IMR-90 (cell line): ENCODE data around the gene MSANTD7. TPM values are rescaled to one million over a fixed set of nuclear protein-coding genes. Genes with fewer than 3 reads are reported as not detected.

Experiments
- ATAC-seq: fragments of 200-7000 bp; cut with Tn5 transposase; 2 replicates; pipeline ENCODE4 v1.9.1; 2020; ENCODE audit warnings: low read depth, mild to moderate bottlenecking, moderate library complexity
- BruUV-seq: library from RNA; stranded (reverse); fragments of 400-500 nt; replicated peaks from 2 replicates; lab custom pipeline; 2021; lab: Mats Ljungman, UMichigan
- CTCF ChIA-PET: fragments of 300-600 bp; formaldehyde crosslinking; extraction: SDS; loops from one replicate; lab custom pipeline; 2021; ENCODE audit warnings: antibody characterized with exemption; lab: Yijun Ruan, JAX
- POLR2A ChIA-PET: fragments of 300-600 bp; sonication (Branson Sonifier 250); formaldehyde crosslinking; loops from one replicate; lab custom pipeline; 2022; ENCODE audit warnings: antibody characterized with exemption; ENCODE audit not compliant: unreplicated experiment; lab: Charles Lee
- DNase-seq: peaks from one replicate; pipeline ENCODE4 v3.0.0; 2013
- H2AFZ ChIP-seq: replicated peaks from 2 replicates; pipeline ENCODE3; 2013; ENCODE audit warnings: low read length, mild to moderate bottlenecking; ENCODE audit not compliant: poor library complexity
- H2AK5ac ChIP-seq: 2 replicates; pipeline ENCODE4 v1.6.1; 2013; ENCODE audit warnings: low read depth, low read length, inconsistent platforms
- H2AK9ac ChIP-seq: replicated peaks from 2 replicates; pipeline ENCODE3; 2013; ENCODE audit warnings: mild to moderate bottlenecking, low read depth, low read length, moderate library complexity; ENCODE audit not compliant: poor library complexity
- H2BK120ac ChIP-seq: 2 replicates; pipeline ENCODE4 v1.6.1; 2013; ENCODE audit warnings: low read depth, low read length, inconsistent platforms
- H2BK15ac ChIP-seq: 3 replicates; pipeline ENCODE4 v1.6.1; 2013; ENCODE audit warnings: low read depth, low read length, inconsistent platforms
- H2BK20ac ChIP-seq: 2 replicates; pipeline ENCODE4 v1.6.1; 2013; ENCODE audit warnings: low read depth, mild to moderate bottlenecking, inconsistent platforms, low read length, moderate library complexity
- H2BK5ac ChIP-seq: 2 replicates; pipeline ENCODE4 v1.6.1; 2013; ENCODE audit warnings: mild to moderate bottlenecking, low read depth, low read length, inconsistent platforms; ENCODE audit not compliant: poor library complexity, severe bottlenecking
- H3K14ac ChIP-seq: replicated peaks from 2 replicates; pipeline ENCODE4 v1.6.1; 2013; ENCODE audit warnings: low read depth, low read length, inconsistent platforms
- H3K18ac ChIP-seq: 2 replicates; pipeline ENCODE4 v1.6.1; 2013; ENCODE audit warnings: low read depth, low read length, control low read depth
- H3K23ac ChIP-seq: 2 replicates; pipeline ENCODE4 v1.6.1; 2013; ENCODE audit warnings: low read depth, low read length, inconsistent platforms
- H3K27ac ChIP-seq: 2 replicates; pipeline ENCODE4 v1.5.1; 2013; ENCODE audit warnings: mild to moderate bottlenecking, control low read depth, low read length; ENCODE audit not compliant: insufficient read depth
- H3K27me3 ChIP-seq: 2 replicates; pipeline ENCODE4 v1.6.1; 2013; ENCODE audit warnings: low read length; ENCODE audit not compliant: control insufficient read depth, insufficient read depth
- H3K36me3 ChIP-seq: 2 replicates; pipeline ENCODE4 v1.6.1; 2013; ENCODE audit warnings: low read length, mixed read lengths; ENCODE audit not compliant: control insufficient read depth, insufficient read depth
- H3K4ac ChIP-seq: 2 replicates; pipeline ENCODE4 v1.6.1; 2013; ENCODE audit warnings: low read depth, low read length, inconsistent platforms
- H3K4me1 ChIP-seq: 2 replicates; pipeline ENCODE4 v1.6.1; 2013; ENCODE audit warnings: low read length, mixed read lengths; ENCODE audit not compliant: control insufficient read depth, insufficient read depth
- H3K4me2 ChIP-seq: 2 replicates; pipeline ENCODE4 v1.6.1; 2013; ENCODE audit warnings: low read depth, mild to moderate bottlenecking, control low read depth, low read length, moderate library complexity
- H3K4me3 ChIP-seq: 2 replicates; pipeline ENCODE4 v1.5.1; 2013; ENCODE audit warnings: low read depth, mild to moderate bottlenecking, control low read depth, low read length, moderate library complexity; ENCODE audit not compliant: insufficient read depth
- H3K56ac ChIP-seq: 2 replicates; pipeline ENCODE4 v1.6.1; 2013; ENCODE audit warnings: low read length, inconsistent platforms; ENCODE audit not compliant: insufficient read depth; ENCODE audit errors: extremely low read depth
- H3K79me1 ChIP-seq, 2 experiments: 2 replicates each; pipeline ENCODE4 v1.6.1; 2013; ENCODE audit warnings: low read length in 2 of 2, inconsistent platforms in 1 of 2, low read depth in 1 of 2
- H3K9ac ChIP-seq: 2 replicates; pipeline ENCODE4 v1.6.1; 2013; ENCODE audit warnings: low read depth, low read length, control low read depth
- H3K9me1 ChIP-seq: 2 replicates; pipeline ENCODE4 v1.6.1; 2013; ENCODE audit warnings: low read length, inconsistent platforms; ENCODE audit not compliant: insufficient read depth
- H3K9me3 ChIP-seq: 2 replicates; pipeline ENCODE4 v1.6.1; 2013; ENCODE audit warnings: low read length; ENCODE audit not compliant: control insufficient read depth, insufficient read depth
- H4K20me1 ChIP-seq: 2 replicates; pipeline ENCODE4 v1.6.1; 2013; ENCODE audit warnings: low read length, inconsistent platforms; ENCODE audit not compliant: insufficient read depth
- H4K5ac ChIP-seq: 2 replicates; pipeline ENCODE4 v1.6.1; 2013; ENCODE audit warnings: mild to moderate bottlenecking, low read depth, low read length, control low read depth
- H4K8ac ChIP-seq, 2 experiments: 2 replicates each; pipeline ENCODE4 v1.6.1; 2013; ENCODE audit warnings: low read depth in 2 of 2, low read length in 2 of 2, control low read depth in 1 of 2, inconsistent platforms in 1 of 2
- H4K91ac ChIP-seq: 2 replicates; pipeline ENCODE4 v1.6.1; 2013; ENCODE audit warnings: low read depth, low read length, inconsistent platforms; ENCODE audit not compliant: insufficient read depth
- BHLHE40 ChIP-seq: fragments of 150-350 bp; IDR thresholded peaks from 2 replicates; pipeline ENCODE4 v1.6.1; 2016; ENCODE audit warnings: mild to moderate bottlenecking, low read depth, low read length
- CEBPB ChIP-seq: IDR thresholded peaks from 2 replicates; pipeline ENCODE4 v1.6.1; 2012; ENCODE audit warnings: low read depth, low read length, improper control_type of control experiment
- CHD1 ChIP-seq: IDR thresholded peaks from 2 replicates; pipeline ENCODE4 v1.6.1; 2012; ENCODE audit warnings: low read depth, low read length, improper control_type of control experiment
- FOS ChIP-seq: fragments of 150-350 bp; IDR thresholded peaks from 2 replicates; pipeline ENCODE4 v1.6.1; 2016; ENCODE audit warnings: low read depth, low read length
- MAFK ChIP-seq: IDR thresholded peaks from 2 replicates; pipeline ENCODE4 v1.6.1; 2012; ENCODE audit warnings: low read depth, low read length, improper control_type of control experiment
- MAZ ChIP-seq: IDR thresholded peaks from 2 replicates; pipeline ENCODE4 v1.6.1; 2012; ENCODE audit warnings: low read depth, mild to moderate bottlenecking, low read length, improper control_type of control experiment, moderate library complexity, borderline replicate concordance
- MXI1 ChIP-seq: IDR thresholded peaks from 2 replicates; pipeline ENCODE4 v1.6.1; 2012; ENCODE audit warnings: low read depth, mild to moderate bottlenecking, low read length, moderate library complexity, borderline replicate concordance
- NFE2L2 ChIP-seq: fragments of 150-350 bp; IDR thresholded peaks from 2 replicates; pipeline ENCODE4 v1.6.1; 2016; ENCODE audit warnings: low read depth, mild to moderate bottlenecking, low read length
- POLR2A ChIP-seq: IDR thresholded peaks from 2 replicates; pipeline ENCODE4 v1.6.1; 2012; ENCODE audit warnings: mild to moderate bottlenecking, low read depth, low read length
- RAD21 ChIP-seq: IDR thresholded peaks from 2 replicates; pipeline ENCODE4 v1.6.1; 2012; ENCODE audit warnings: low read length, improper control_type of control experiment
- RCOR1 ChIP-seq: IDR thresholded peaks from 2 replicates; pipeline ENCODE4 v1.6.1; 2012; ENCODE audit warnings: mild to moderate bottlenecking, low read length, improper control_type of control experiment; ENCODE audit not compliant: insufficient replicate concordance
- RFX5 ChIP-seq: IDR thresholded peaks from 2 replicates; pipeline ENCODE4 v1.8.0; 2012; ENCODE audit warnings: low read depth, mild to moderate bottlenecking, low read length, moderate library complexity
- SMC3 ChIP-seq: fragments of 150-350 bp; IDR thresholded peaks from 2 replicates; pipeline ENCODE4 v1.6.1; 2016; ENCODE audit warnings: low read depth, mild to moderate bottlenecking, antibody characterized with exemption, low read length, moderate library complexity
- USF2 ChIP-seq: fragments of 150-350 bp; IDR thresholded peaks from 2 replicates; pipeline ENCODE4 v1.6.1; 2017; ENCODE audit warnings: mild to moderate bottlenecking, antibody characterized with exemption, low read length, low read depth
- WGBS, 2 experiments: methylation state at CpG; one replicate each; pipeline versions ENCODE4 v1.1.5 to v1.1.7; 2013; ENCODE audit warnings: missing lambda C conversion rate in 2 of 2; ENCODE audit not compliant: insufficient read length in 1 of 2; ENCODE audit errors: extremely low coverage in 2 of 2; 5-methylcytosine and 5-hydroxymethylcytosine counted together
- dilution Hi-C: fragments of 300-500 bp; cut with HindIII; formaldehyde crosslinking; loops from one replicate; pipeline ENCODE4 v1.14.3; 2018; ENCODE audit warnings: low sequenced_read_pairs; ENCODE audit not compliant: unreplicated experiment
- in situ Hi-C: fragments of 300-500 bp; cut with MboI; formaldehyde crosslinking; loops from 3 replicates; pipeline ENCODE4 v1.14.3; 2019; ENCODE audit warnings: low sequenced_read_pairs, inconsistent platforms, mixed read lengths
- intact Hi-C: fragments of 100-400 bp; cut with micrococcal nuclease; formaldehyde crosslinking; loops from 2 replicates; pipeline ENCODE4 v1.10.0; 2022
- polyA plus RNA-seq, 3 experiments: library from polyadenylated mRNA; depleted of rRNA; stranded (reverse); fragments of >200 nt; gene quantifications; 2 replicates each; pipeline ENCODE4 v1.2.3, GENCODE V29; 2012; ENCODE audit warnings: low replicate concordance in 1 of 3
- total RNA-seq: library from RNA; depleted of rRNA; stranded (reverse); fragments of >200 nt; gene quantifications from 2 replicates; pipeline ENCODE4 v1.2.3, GENCODE V29; 2012
- TF ChIP-seq, protein P1 (sequence below): conservative IDR thresholded peaks from 2 replicates; pipeline ENCODE4 v1.5.1; 2012; ENCODE audit warnings: mild to moderate bottlenecking, low read depth, low read length, improper control_type of control experiment
- TF ChIP-seq, protein P2 (sequence below): fragments of 150-350 bp; IDR thresholded peaks from 2 replicates; pipeline ENCODE4 v1.6.1; 2016; ENCODE audit warnings: low read depth, mild to moderate bottlenecking, low read length, moderate library complexity, borderline replicate concordance

The MSANTD7 gene
- total and polyA plus RNA-seq, 2 of the 4 experiments (the other 2 are of a cell fraction): 4.7 to 16.0 TPM

GRCh38 chr10:14803827-14804226 is 34.3 kb upstream of the MSANTD7 start:
- H4K91ac ChIP-seq: no peak overlapping the region
- H4K5ac ChIP-seq: no peak overlapping the region
- ATAC-seq (no peak), DNase-seq (no peak)
- no TSS peak for BruUV-seq
- no peaks in the 10 kb centered on the region for H3K4me1 ChIP-seq
- TF ChIP-seq POLR2A (no peak), MAZ (no peak), NFE2L2 (no peak), BHLHE40 (no peak), MXI1 (no peak), MAFK (no peak), USF2 (no peak), RFX5 (no peak), SMC3 (no peak), RAD21 (no peak), FOS (no peak), RCOR1 (no peak), CHD1 (no peak), CEBPB (no peak)
- TF ChIP-seq, protein P1, sequence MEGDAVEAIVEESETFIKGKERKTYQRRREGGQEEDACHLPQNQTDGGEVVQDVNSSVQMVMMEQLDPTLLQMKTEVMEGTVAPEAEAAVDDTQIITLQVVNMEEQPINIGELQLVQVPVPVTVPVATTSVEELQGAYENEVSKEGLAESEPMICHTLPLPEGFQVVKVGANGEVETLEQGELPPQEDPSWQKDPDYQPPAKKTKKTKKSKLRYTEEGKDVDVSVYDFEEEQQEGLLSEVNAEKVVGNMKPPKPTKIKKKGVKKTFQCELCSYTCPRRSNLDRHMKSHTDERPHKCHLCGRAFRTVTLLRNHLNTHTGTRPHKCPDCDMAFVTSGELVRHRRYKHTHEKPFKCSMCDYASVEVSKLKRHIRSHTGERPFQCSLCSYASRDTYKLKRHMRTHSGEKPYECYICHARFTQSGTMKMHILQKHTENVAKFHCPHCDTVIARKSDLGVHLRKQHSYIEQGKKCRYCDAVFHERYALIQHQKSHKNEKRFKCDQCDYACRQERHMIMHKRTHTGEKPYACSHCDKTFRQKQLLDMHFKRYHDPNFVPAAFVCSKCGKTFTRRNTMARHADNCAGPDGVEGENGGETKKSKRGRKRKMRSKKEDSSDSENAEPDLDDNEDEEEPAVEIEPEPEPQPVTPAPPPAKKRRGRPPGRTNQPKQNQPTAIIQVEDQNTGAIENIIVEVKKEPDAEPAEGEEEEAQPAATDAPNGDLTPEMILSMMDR: no peak
- TF ChIP-seq, protein P2, sequence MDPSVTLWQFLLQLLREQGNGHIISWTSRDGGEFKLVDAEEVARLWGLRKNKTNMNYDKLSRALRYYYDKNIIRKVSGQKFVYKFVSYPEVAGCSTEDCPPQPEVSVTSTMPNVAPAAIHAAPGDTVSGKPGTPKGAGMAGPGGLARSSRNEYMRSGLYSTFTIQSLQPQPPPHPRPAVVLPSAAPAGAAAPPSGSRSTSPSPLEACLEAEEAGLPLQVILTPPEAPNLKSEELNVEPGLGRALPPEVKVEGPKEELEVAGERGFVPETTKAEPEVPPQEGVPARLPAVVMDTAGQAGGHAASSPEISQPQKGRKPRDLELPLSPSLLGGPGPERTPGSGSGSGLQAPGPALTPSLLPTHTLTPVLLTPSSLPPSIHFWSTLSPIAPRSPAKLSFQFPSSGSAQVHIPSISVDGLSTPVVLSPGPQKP: no peak
- H3K4ac ChIP-seq: no peak overlapping the region
- H2BK15ac ChIP-seq: no peak overlapping the region
- dilution Hi-C loops (no loop called here), intact Hi-C loops (no loop called here), in situ Hi-C loops (loop anchor here (25.0 kb wide), 1 partner anchor 617 kb away; no protein-coding TSS in a partner anchor)
- no peak overlapping the region for H2BK120ac ChIP-seq
- H3K27ac ChIP-seq: no peak overlapping the region
- no peaks in the 10 kb centered on the region for H3K9me3 ChIP-seq
- no peaks in the 10 kb centered on the region for H3K36me3 ChIP-seq
- H3K27me3 ChIP-seq: peaks cover 20% of the 10 kb centered on the region
- WGBS, 2 experiments: no CpG with 5 or more reads among the region's 1 CpG
- no peak overlapping the region for H3K18ac ChIP-seq
- H4K8ac ChIP-seq: no peak overlapping the region
- H2BK20ac ChIP-seq: no peak overlapping the region
- H3K14ac ChIP-seq: no peak overlapping the region
- H3K9me1 ChIP-seq: no peaks in the 10 kb centered on the region
- H3K79me1 ChIP-seq: no peaks in the 10 kb centered on the region
- no peak overlapping the region for H3K23ac ChIP-seq
- POLR2A ChIA-PET: no interaction called here
- no peak overlapping the region for H2AK5ac ChIP-seq
- no peak overlapping the region for H3K4me3 ChIP-seq
- no peak overlapping the region for H3K9ac ChIP-seq
- H2AK9ac ChIP-seq: no peak overlapping the region
- H2AFZ ChIP-seq: no peak overlapping the region
- H4K20me1 ChIP-seq: no peaks in the 10 kb centered on the region
- H3K56ac ChIP-seq: no peak overlapping the region
- H2BK5ac ChIP-seq: no peak overlapping the region
- no peak overlapping the region for H3K4me2 ChIP-seq
- CTCF ChIA-PET: no interaction called here
